HTR-8/SVneo (cell line): Measurements from ENCODE around the gene DAAM1.

Experiments
- DNase-seq: peaks from one replicate; pipeline ENCODE4 v3.0.0; 2011; ENCODE audit warnings: low spot score, mixed read lengths; ENCODE audit not compliant: insufficient read length
- FAIRE-seq: peaks from 2 replicates; lab custom pipeline; 2011; peaks lifted over from hg19 to GRCh38; lab: Jason Lieb, UNC

Gene DAAM1

GRCh38 chr14:59347511-59347900 is 159.0 kb downstream of the DAAM1 start:
- DNase-seq (no peak), FAIRE-seq (peak; percentile 85)

DNA sequence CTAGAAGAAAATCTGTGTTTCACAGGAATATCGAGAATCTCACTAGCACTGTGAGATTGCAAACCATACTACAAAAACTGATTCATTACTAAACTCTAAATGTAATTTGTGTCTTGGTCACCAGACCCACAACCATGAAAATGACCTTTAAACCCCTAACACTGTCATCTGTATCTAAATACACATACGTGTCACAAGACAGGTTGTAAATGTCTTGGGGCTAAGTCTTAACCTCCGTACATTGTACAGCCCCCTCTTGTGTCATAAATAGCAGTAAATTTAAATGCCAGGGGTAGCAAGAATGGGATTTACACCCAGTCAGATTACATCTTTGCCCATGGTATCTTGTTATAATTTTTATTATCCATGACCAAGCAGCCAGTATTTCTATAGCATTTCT is 159.4 kb downstream of the DAAM1 start:
- FAIRE-seq = no peak

DNA sequence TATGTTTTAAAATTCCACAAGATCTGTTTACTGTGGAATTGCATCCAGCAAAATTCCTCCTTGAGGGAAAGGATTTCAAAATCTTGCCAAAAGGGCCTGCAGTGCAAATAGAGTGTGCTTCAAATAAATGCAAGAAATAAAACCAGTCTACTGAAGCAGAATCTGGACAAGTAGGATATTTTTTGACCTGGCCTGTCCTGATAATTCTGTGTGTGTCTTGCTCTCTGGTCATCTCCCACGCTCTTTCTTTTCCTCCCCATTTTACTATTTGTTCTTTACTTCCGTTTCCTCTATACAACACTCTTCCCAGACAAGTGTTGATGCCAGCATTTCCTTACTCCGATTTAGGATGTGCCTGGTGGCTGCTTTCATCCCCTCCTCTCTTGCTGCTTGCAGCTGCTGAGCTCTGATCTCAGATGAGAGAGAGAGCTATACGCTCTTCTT is 160.8 kb downstream of the DAAM1 start:
- FAIRE-seq = no peak
- no peak for DNase-seq

More for the DNA sequence above, 159.4 kb downstream of the DAAM1 start:
- no peak for DNase-seq

DNA sequence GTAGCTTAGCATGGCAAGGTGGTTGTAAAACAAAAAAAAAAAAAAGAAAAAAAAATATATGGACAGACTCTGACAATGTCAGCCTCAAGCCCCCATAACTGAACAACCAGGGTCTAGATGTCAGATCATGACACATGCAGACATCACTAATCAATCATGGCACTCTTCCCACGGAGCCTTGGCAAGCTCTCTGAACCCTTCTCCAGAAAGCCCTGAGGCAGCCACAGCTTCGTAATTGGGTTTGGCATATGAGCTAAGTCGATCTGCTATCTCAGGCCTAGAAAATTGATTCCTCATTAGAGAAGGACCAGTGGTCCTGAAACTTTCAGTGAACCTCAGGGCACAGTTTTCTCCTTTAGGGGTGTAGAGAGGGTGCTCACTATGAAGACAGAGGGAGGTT is 164.5 kb downstream of the DAAM1 start:
- FAIRE-seq = peak; percentile 54
- no peak for DNase-seq

- DNase-seq = peak; percentile 40
- no peak for FAIRE-seq
Observed at GRCh38 chr14:59354666-59355065, 166.2 kb downstream of the DAAM1 start.

GRCh38 chr14:59355091-59355490 is 166.6 kb downstream of the DAAM1 start:
- peak; percentile 92 for FAIRE-seq
- no peak for DNase-seq

DNA sequence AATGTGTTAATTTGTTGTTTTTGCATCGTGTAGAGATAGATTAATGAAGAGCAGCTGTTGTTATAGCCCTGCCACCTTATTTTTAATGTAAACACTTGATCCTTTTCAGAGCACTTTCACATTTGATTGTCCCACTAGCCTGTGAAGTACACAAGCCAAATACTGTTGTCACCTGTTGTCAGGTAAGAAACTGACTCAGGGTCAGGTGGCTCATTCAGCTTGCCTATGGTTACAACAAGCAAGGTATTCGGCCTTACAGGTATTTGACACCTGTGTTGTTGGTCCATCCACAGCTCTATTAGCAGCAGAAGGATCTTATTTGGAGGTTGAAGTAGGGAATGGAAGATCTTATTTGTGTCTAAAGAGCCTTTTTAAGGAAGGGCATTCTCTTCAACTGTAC is 167.8 kb downstream of the DAAM1 start:
- FAIRE-seq (peak; percentile 49), DNase-seq (no peak)

GRCh38 chr14:59356767-59357166 is 168.3 kb downstream of the DAAM1 start:
- FAIRE-seq = peak; percentile 75

DNA sequence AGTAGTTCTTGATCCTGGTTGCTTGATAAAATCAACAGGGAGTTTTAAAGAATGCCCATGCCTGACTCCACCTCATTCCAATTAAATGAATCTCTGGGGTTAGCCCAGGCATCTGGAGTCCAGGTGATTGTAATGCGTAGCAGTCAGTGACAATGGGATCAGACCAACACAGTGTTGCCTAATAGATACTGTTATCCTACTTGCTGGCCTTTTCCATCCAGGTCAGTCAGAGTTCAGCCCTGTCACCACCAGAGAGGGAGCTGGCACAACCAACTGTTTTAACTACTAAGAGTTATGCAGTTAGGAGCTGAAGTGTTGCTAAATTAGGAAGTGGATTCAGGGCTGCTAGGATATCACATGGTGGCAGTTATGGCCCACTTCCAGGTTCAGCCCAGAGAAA is 169.6 kb downstream of the DAAM1 start:
- FAIRE-seq = peak; percentile 99
- peak; percentile 84 for DNase-seq

More at GRCh38 chr14:59356767-59357166, 168.3 kb downstream of the DAAM1 start:
- DNase-seq = no peak

DNA sequence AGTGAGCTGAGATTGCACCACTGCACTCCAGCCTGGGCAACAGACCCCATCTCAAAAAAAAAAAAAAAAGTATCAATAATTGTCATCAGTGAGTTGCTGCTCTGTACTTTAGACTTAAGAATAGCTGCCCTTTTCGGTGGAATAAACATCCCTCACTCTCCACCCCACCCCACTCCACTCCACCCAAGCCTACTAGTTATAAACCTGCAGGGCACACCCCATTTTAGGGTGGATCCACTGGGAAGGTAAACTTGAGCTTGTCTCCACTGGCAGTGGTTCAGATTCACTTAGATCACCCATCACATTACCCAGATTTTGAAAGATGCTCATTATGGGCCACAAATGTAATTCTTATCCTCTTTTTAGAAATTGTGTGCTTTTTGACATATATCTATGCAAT is 170.3 kb downstream of the DAAM1 start:
- DNase-seq (no peak), FAIRE-seq (peak; percentile 28)

- DNase-seq (no peak), FAIRE-seq (peak; percentile 16)
Observed at GRCh38 chr14:59359431-59360124, 171.1 kb downstream of the DAAM1 start.

DNA sequence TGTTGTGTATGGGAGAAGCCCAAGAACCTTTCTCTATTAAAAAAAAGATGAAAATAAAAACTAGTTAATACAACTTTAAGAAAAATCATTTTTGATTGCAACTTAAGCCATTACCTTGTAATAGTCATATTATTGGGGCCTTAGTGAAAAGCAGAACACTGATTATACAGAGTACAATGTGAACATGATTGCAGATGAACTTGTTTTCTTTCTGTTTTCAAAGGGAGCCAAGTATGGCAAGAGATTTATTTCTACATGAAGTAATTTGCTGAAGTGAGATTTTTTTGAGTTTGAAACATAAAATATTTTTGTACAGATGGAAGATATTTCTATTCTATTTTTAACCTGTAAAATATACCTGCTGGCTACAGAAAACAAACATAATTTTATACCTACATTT is 171.8 kb downstream of the DAAM1 start:
- DNase-seq = no peak
- FAIRE-seq = no peak

GRCh38 chr14:59360923-59361794 is 172.7 kb downstream of the DAAM1 start:
- FAIRE-seq (peak; percentile 100), DNase-seq (peak; percentile 90)

- no peak for DNase-seq
- no peak for FAIRE-seq
Observed at GRCh38 chr14:59362513-59362912, 174.0 kb downstream of the DAAM1 start.

DNA sequence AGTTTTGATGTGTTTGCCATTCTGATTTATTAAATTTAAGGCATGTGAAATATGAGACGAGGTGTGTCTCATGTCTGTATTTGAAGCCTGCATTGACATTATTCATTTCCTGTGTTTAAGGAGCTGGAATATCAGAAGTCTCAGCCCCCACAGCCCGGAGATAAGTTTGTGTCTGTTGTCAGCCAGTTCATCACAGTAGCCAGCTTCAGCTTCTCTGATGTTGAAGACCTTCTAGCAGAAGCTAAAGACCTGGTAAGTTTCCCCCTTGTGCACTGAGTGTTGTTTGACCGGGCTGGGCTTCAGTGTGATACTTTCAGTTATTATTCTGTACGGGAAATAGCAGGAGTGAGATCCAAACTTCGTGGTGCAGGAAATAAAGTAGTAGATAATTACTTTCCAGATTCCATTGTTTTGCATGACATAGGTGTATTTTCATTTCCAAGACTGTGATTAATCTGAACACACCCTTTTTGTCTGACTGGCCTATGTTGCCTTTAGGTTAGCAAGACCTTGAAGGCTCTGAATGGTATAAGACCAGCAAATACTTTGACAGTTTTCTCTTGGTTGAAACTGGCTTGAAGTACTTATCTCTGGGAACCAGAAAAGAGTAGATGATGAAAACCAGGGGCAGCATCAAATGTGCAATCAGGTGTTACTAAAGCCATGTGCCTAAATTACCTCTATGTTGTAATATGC is 175.2 kb downstream of the DAAM1 start:
- DNase-seq (peak; percentile 84), FAIRE-seq (peak; percentile 99)

DNA sequence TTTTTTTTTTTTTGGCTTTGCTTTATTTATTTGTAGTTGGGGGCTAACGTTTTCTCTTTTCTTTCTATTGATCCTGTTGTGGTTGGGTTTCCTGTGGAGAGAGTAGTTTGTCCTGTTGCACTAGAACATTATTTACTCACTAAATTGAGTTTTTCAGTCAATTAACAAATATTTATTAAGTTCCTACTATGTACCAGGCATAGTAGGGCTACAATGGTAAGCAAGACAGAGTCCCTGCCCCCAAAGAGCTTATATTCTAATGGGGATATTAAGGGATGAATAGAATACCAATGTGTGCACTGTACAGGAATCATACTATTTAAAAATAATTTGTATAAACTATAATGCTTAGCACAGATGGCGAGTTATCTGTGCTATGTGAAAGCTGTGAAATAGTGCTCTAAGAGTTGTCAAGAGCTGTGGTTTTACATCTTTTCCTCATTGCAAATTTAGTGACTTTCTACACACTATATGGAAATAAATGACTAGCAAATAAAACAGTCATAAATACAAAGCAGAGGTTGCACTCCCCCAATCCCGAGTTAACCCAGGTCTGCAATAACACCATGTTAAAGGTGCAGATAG is 181.8 kb downstream of the DAAM1 start:
- peak; percentile 66 for FAIRE-seq
- DNase-seq = no peak

- FAIRE-seq (no peak), DNase-seq (no peak)
Observed at GRCh38 chr14:59371771-59372170, 183.3 kb downstream of the DAAM1 start.

- FAIRE-seq (peak; percentile 58), DNase-seq (no peak)
Observed at GRCh38 chr14:59374048-59374447, 185.6 kb downstream of the DAAM1 start.

- FAIRE-seq (no peak), DNase-seq (no peak)
Observed at GRCh38 chr14:59376686-59377085, 188.2 kb downstream of the DAAM1 start.

- FAIRE-seq = no peak
Observed at GRCh38 chr14:59377491-59377890, 189.0 kb downstream of the DAAM1 start.

More at GRCh38 chr14:59377491-59377890, 189.0 kb downstream of the DAAM1 start:
- no peak for DNase-seq
